A673 (cell line): Measurements from ENCODE around the gene IDUA. TPM values are rescaled to one million over a fixed set of nuclear protein-coding genes. Genes with fewer than 3 reads are reported as not detected.

Experiments used
- BruUV-seq: library from RNA; stranded (reverse); fragments of 400-500 nt; replicated peaks from 2 replicates; lab custom pipeline; 2021; lab: Mats Ljungman, UMichigan
- CTCF ChIA-PET: fragments of 300-600 bp; sonication (Branson Sonifier 250); formaldehyde crosslinking; loops from one replicate; lab custom pipeline; 2022; ENCODE audit warnings: antibody characterized with exemption; lab: Charles Lee
- POLR2A ChIA-PET: fragments of 300-600 bp; sonication (Branson Sonifier 250); formaldehyde crosslinking; loops from one replicate; lab custom pipeline; 2022; ENCODE audit warnings: antibody characterized with exemption; ENCODE audit not compliant: low non-redundant PET; lab: Charles Lee
- DNase-seq: peaks from one replicate; pipeline ENCODE4 v3.0.0-alpha.2; 2015; ENCODE audit warnings: low spot score
- H3K27ac ChIP-seq: fragments of 200-600 bp; sonication (generic); 2 replicates; pipeline ENCODE4 v1.5.1; 2016; ENCODE audit warnings: mixed run types, low read depth, mild to moderate bottlenecking, mixed read lengths, antibody characterized with exemption, low read length; ENCODE audit not compliant: poor library complexity, severe bottlenecking
- H3K27me3 ChIP-seq: fragments of 200-600 bp; sonication (generic); replicated peaks from 2 replicates; pipeline ENCODE4 v1.6.1; 2017; ENCODE audit warnings: mixed run types, low read depth, mild to moderate bottlenecking, mixed read lengths, antibody characterized with exemption, low read length; ENCODE audit not compliant: insufficient read depth, poor library complexity
- H3K36me3 ChIP-seq: fragments of 200-600 bp; sonication (generic); 2 replicates; pipeline ENCODE4 v1.6.1; 2016; ENCODE audit warnings: mixed run types, mild to moderate bottlenecking, mixed read lengths, antibody characterized with exemption, low read length; ENCODE audit not compliant: insufficient read depth, poor library complexity, severe bottlenecking
- H3K4me1 ChIP-seq: fragments of 200-600 bp; sonication (generic); 2 replicates; pipeline ENCODE4 v1.6.1; 2017; ENCODE audit warnings: mixed run types, mild to moderate bottlenecking, mixed read lengths, antibody characterized with exemption, low read length; ENCODE audit not compliant: insufficient read depth, poor library complexity, severe bottlenecking
- H3K4me3 ChIP-seq: fragments of 200-600 bp; sonication (generic); 2 replicates; pipeline ENCODE4 v1.5.1; 2016; ENCODE audit warnings: low read depth, mixed run types, mild to moderate bottlenecking, mixed read lengths, low read length; ENCODE audit not compliant: poor library complexity, severe bottlenecking
- H3K9me3 ChIP-seq: fragments of 200-600 bp; sonication (generic); 2 replicates; pipeline ENCODE4 v1.6.1; 2016; ENCODE audit warnings: mixed run types, low read depth, mild to moderate bottlenecking, mixed read lengths, antibody characterized with exemption, low read length; ENCODE audit not compliant: poor library complexity, severe bottlenecking
- EZH2 ChIP-seq: fragments of 200-600 bp; sonication (generic); IDR thresholded peaks from 2 replicates; pipeline ENCODE4 v1.6.1; 2017; ENCODE audit warnings: borderline replicate concordance, low read depth, mild to moderate bottlenecking, mixed read lengths, antibody characterized with exemption, low read length; ENCODE audit not compliant: poor library complexity, severe bottlenecking
- intact Hi-C: fragments of 100-400 bp; cut with micrococcal nuclease; formaldehyde crosslinking; loops from one replicate; pipeline ENCODE4 v1.10.0; 2022; ENCODE audit not compliant: unreplicated experiment
- total RNA-seq: library from RNA; stranded (reverse); gene quantifications from 2 replicates; pipeline ENCODE4 v1.2.3, GENCODE V29; 2021
- TF ChIP-seq, protein P1 (sequence below): fragments of 300-800, 200-600 bp; sonication (generic); conservative IDR thresholded peaks from 2 replicates; pipeline ENCODE4 v1.5.1; 2017; ENCODE audit warnings: low read depth, mild to moderate bottlenecking, antibody characterized with exemption, low read length, moderate library complexity, mixed read lengths

Gene IDUA
- total RNA-seq, 1 experiment from 2014 or later, result 12.3 TPM

DNA sequence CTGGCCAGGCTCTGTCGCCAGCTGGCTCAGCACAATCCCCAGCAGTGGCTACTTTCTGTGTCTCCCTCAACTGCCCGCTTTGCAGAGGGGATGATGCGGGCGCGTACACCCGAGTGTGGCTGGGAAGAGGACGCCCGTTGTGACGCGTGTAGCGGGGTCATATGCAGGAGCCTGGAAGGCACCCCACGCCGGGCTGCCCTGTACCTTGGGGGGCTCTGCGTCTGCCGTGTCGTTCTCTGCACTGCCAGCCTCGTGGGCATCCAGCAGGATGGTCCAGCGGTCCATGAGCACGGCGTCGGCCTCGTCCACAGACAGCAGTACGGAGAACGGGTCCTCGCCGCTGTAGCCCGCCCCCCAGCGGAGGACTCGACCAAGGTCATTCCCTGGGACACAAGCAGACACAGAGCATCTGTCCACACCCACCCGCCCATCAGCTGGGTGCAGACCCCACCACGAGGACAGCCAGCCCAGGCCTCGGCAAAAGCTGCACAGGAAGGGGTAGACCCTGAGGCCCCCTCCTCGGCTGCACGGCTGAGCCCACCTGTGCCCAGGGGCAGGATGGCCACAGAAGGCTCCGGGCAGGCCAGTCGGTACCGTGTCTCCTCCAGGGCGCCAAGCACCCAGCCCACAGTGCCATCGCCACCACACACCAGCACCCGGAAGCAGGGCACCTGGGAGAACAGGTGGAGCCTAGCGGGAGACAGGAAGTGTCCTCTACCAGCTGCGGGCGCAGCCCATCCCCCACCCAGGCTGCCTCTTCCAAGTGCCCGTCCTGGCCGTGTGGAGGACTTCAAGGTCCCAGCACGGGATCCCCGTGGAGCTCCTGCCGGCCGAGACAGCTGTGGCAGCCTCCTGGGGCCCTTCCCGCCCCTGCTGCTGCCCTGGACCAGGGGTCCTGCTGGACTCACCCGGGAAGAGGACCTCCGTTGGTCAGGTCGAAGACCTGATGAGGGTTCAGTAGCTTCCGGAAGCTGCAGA, 24.3 kb upstream of the IDUA start:
- BruUV-seq, result no TSS peak
- TF ChIP-seq, protein P1, sequence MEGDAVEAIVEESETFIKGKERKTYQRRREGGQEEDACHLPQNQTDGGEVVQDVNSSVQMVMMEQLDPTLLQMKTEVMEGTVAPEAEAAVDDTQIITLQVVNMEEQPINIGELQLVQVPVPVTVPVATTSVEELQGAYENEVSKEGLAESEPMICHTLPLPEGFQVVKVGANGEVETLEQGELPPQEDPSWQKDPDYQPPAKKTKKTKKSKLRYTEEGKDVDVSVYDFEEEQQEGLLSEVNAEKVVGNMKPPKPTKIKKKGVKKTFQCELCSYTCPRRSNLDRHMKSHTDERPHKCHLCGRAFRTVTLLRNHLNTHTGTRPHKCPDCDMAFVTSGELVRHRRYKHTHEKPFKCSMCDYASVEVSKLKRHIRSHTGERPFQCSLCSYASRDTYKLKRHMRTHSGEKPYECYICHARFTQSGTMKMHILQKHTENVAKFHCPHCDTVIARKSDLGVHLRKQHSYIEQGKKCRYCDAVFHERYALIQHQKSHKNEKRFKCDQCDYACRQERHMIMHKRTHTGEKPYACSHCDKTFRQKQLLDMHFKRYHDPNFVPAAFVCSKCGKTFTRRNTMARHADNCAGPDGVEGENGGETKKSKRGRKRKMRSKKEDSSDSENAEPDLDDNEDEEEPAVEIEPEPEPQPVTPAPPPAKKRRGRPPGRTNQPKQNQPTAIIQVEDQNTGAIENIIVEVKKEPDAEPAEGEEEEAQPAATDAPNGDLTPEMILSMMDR, result no peak
- TF ChIP-seq EZH2, result no peak
- Histone ChIP-seq H3K27me3 (no peaks in the 10 kb centered on the region), H3K36me3 (no peaks in the 10 kb centered on the region), H3K4me1 (no peaks in the 10 kb centered on the region), H3K9me3 (no peaks in the 10 kb centered on the region), H3K27ac (no peak overlapping the region), H3K4me3 (no peak overlapping the region)
- ChIA-PET POLR2A (no interaction called here), CTCF (no interaction called here)
- DNase-seq, result no peak
- intact Hi-C loops, result no loop called here

DNA sequence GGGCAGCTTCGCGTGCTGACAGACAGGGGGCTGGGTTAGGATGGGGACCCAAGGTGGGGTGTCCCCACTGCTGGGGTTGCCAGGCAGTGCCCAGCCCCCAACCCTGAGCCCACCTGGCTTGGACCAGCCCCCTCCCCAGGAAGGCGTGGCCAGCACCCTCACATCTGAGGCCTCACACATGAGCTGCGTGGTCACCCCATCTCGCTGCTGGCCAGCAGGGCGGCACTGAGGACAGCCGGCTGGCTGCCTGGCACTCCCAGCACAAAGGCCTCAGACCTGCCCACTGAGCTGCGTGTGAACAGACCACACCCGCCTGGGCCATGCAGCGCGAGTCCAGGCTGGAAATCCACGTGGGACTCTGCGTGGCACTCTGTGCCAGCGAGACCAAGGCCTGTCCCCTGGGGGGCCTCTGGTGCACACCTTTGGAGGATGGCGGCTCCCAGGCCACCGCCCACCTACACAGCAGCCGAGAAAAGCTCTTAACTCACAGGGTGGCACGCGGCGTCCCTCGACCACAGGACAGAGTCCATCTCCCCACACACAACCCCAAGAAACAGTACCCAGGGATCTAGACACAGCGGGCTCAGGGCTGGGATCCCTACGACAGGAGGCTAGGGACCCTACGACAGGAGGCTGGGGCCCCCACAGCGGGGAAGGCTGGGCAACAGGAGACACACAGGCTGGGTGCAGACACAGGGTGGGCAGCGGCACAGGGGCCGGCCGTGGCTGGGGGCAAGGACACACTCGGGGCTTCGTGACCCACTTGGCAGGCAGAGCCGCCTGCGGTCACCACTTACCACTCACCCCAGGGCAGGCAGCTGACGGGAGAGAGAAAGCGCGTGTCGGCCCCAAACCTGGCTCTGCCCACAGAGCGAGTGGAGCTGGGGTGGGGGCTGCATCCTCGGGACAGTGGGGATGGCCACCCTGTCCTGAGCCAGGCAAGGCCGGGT, 23.3 kb upstream of the IDUA start:
- BruUV-seq, result no TSS peak
- intact Hi-C loops, result no loop called here
- ChIA-PET CTCF (no interaction called here), POLR2A (no interaction called here)
- Histone ChIP-seq H3K4me3 (no peak overlapping the region), H3K27me3 (no peaks in the 10 kb centered on the region), H3K27ac (no peak overlapping the region), H3K4me1 (no peaks in the 10 kb centered on the region), H3K9me3 (no peaks in the 10 kb centered on the region), H3K36me3 (no peaks in the 10 kb centered on the region)
- no peak for TF ChIP-seq EZH2
- no peak for DNase-seq

DNA sequence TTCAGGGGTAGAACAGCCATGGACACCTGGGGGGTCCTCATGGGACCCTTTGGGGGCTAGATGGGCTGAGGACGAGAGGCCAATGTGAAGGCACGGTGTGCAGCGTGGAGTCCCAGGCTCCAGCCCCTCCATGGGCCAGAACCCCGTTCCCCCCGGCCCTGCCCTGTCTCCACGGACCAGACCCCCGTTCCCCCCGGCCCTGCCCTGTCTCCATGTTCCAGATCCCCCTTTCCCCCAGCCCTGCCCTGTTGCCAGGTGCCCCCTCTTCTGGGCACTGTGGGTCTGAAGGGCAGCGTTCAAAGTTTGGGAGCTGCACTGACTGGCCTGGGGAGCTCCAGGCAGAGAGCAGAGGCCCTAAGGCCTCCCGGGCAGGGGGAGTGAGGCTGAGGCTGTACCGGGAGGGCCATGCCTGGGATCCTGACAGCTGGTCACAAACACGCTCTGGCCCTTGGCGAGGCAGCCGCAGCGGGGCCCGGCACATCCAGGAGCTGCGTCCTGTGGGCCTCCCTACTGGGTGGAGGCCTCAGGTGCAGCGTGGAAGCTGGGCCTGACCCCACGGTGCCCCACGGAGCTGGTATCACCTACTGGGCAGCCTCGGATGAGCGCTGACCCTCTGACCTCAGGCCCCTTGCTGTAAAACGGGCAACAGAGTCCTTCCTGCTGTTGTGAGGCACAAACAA, 22.4 kb upstream of the IDUA start:
- intact Hi-C loops, result no loop called here
- H3K27ac ChIP-seq, result no peak overlapping the region
- TF ChIP-seq EZH2, result no peak
- TF ChIP-seq, protein P1, result no peak
- no peaks in the 10 kb centered on the region for H3K36me3 ChIP-seq
- no peaks in the 10 kb centered on the region for H3K4me1 ChIP-seq
- ChIA-PET POLR2A (no interaction called here), CTCF (no interaction called here)
- BruUV-seq, result no TSS peak
- H3K4me3 ChIP-seq, result no peak overlapping the region
- no peaks in the 10 kb centered on the region for H3K9me3 ChIP-seq
- no peaks in the 10 kb centered on the region for H3K27me3 ChIP-seq
- no peak for DNase-seq
